ENCODE data around the gene ABCC3. TPM values are rescaled to one million over a fixed set of nuclear protein-coding genes. Genes with fewer than 3 reads are reported as not detected.
"Not testable (repeated sequence)": the region's sequence is repeated elsewhere in the genome, so short reads cannot be mapped to it uniquely, and the experiment has no call there.

Gene ABCC3
- total RNA-seq, 1 experiment from 2014 or later = 4.9 TPM

- DNase-seq (ENCODE audit: low read depth) = no peak
Observed at GRCh38 chr17:50664788-50665458, 30.2 kb downstream of the ABCC3 start.

- DNase-seq (ENCODE audit: low read depth) = no peak
Observed at GRCh38 chr17:50665838-50666237, 31.2 kb downstream of the ABCC3 start.

- no peak for DNase-seq (ENCODE audit: low read depth)
Observed at GRCh38 chr17:50666316-50666715, 31.6 kb downstream of the ABCC3 start.

GRCh38 chr17:50667259-50668024, 32.8 kb downstream of the ABCC3 start:
- no peak for DNase-seq (ENCODE audit: low read depth)

GRCh38 chr17:50668025-50668837, 33.5 kb downstream of the ABCC3 start:
- DNase-seq (ENCODE audit: low read depth) = no peak

GRCh38 chr17:50668838-50669581, 34.3 kb downstream of the ABCC3 start:
- DNase-seq (ENCODE audit: low read depth) = no peak

- DNase-seq (ENCODE audit: low read depth) = no peak
Observed at GRCh38 chr17:50672071-50672470, 37.4 kb downstream of the ABCC3 start.

- DNase-seq (ENCODE audit: low read depth) = no peak
Observed at GRCh38 chr17:50672831-50673551, 38.3 kb downstream of the ABCC3 start.

GRCh38 chr17:50675190-50675589, 40.5 kb downstream of the ABCC3 start:
- no peak for DNase-seq (ENCODE audit: low read depth)

- no peak for DNase-seq (ENCODE audit: low read depth)
Observed at GRCh38 chr17:50675627-50676026, 40.9 kb downstream of the ABCC3 start.

- no peak for DNase-seq (ENCODE audit: low read depth)
Observed at GRCh38 chr17:50676065-50676975, 41.6 kb downstream of the ABCC3 start.

GRCh38 chr17:50677851-50678375, 43.2 kb downstream of the ABCC3 start:
- DNase-seq (ENCODE audit: low read depth) = no peak

- DNase-seq (ENCODE audit: low read depth) = no peak
Observed at GRCh38 chr17:50679008-50679544, 44.4 kb downstream of the ABCC3 start.

- DNase-seq (ENCODE audit: low read depth) = no peak
Observed at GRCh38 chr17:50680126-50680525, 45.4 kb downstream of the ABCC3 start.

- DNase-seq (ENCODE audit: low read depth) = not testable (repeated sequence)
Observed at GRCh38 chr17:50680543-50681262, 46.0 kb downstream of the ABCC3 start.

GRCh38 chr17:50681263-50682200, 46.9 kb downstream of the ABCC3 start:
- DNase-seq (ENCODE audit: low read depth) = peak; percentile 72

GRCh38 chr17:50682441-50682840, 47.8 kb downstream of the ABCC3 start:
- DNase-seq (ENCODE audit: low read depth) = no peak
